SU-DHL-6 (cell line): ENCODE measurements around the gene RPL10.

ENCODE experiments used
- H2AFZ ChIP-seq: fragments of 200-600 bp; sonication (generic); 2 replicates; pipeline ENCODE4 v1.6.1; 2014; ENCODE audit warnings: low read depth, mild to moderate bottlenecking, moderate library complexity, mixed read lengths, antibody characterized with exemption, low read length; ENCODE audit not compliant: severe bottlenecking
- H3F3A ChIP-seq: fragments of 200-600 bp; shearing (Covaris generic); 2 replicates; pipeline ENCODE4 v1.6.0; 2016; ENCODE audit warnings: antibody characterized with exemption, mild to moderate bottlenecking; ENCODE audit not compliant: insufficient read depth
- H3K27ac ChIP-seq: fragments of 200-600 bp; sonication (generic); 2 replicates; pipeline ENCODE4 v1.5.1; 2016; ENCODE audit warnings: low read depth, mild to moderate bottlenecking, low read length, moderate library complexity, mixed read lengths
- H3K27me3 ChIP-seq: fragments of 200-600 bp; sonication (generic), shearing (Covaris generic); 2 replicates; pipeline ENCODE4 v1.6.0; 2014; ENCODE audit warnings: mild to moderate bottlenecking, low read length
- H3K36me3 ChIP-seq: fragments of 200-600 bp; sonication (generic); 2 replicates; pipeline ENCODE4 v1.6.1; 2014; ENCODE audit warnings: mild to moderate bottlenecking, low read length, mixed read lengths
- H3K4me2 ChIP-seq: fragments of 300-600, 200-600 bp; shearing (Covaris generic), sonication (generic); 2 replicates; pipeline ENCODE4 v1.6.0; 2014; ENCODE audit warnings: low read length, low read depth, mild to moderate bottlenecking; ENCODE audit not compliant: poor library complexity, severe bottlenecking
- H3K4me3 ChIP-seq: fragments of 200-600 bp; sonication (generic); 2 replicates; pipeline ENCODE4 v1.5.1; 2014; ENCODE audit warnings: antibody characterized with exemption, low read length, mild to moderate bottlenecking, mixed read lengths; ENCODE audit not compliant: insufficient read depth, poor library complexity, severe bottlenecking
- H3K79me2 ChIP-seq: fragments of 200-600 bp; sonication (generic); 2 replicates; pipeline ENCODE4 v1.6.1; 2014; ENCODE audit warnings: mild to moderate bottlenecking, low read length, moderate library complexity; ENCODE audit not compliant: insufficient read depth
- H3K9ac ChIP-seq: fragments of 200-600 bp; sonication (generic); 2 replicates; pipeline ENCODE4 v1.7.0; 2014; ENCODE audit warnings: mild to moderate bottlenecking, low read length
- H3K9me2 ChIP-seq: fragments of 200-600 bp; sonication (generic); replicated peaks from 2 replicates; pipeline ENCODE4 v1.6.1; 2014; ENCODE audit warnings: low read length; ENCODE audit not compliant: insufficient read depth
- H3K9me3 ChIP-seq: fragments of 200-600 bp; sonication (generic); 2 replicates; pipeline ENCODE4 v1.6.1; 2014; ENCODE audit warnings: low read length, mixed read lengths; ENCODE audit not compliant: insufficient read depth
- H4K20me1 ChIP-seq: fragments of 200-600 bp; sonication (generic); 2 replicates; pipeline ENCODE4 v1.6.1; 2014; ENCODE audit warnings: low read depth, mild to moderate bottlenecking, antibody characterized with exemption, low read length, moderate library complexity, mixed read lengths
- EZH2phosphoT487 ChIP-seq: fragments of 200-600 bp; sonication (generic), shearing (Covaris generic); conservative IDR thresholded peaks from 2 replicates; pipeline ENCODE4 v1.6.1; 2018; ENCODE audit warnings: mild to moderate bottlenecking, antibody characterized with exemption, low read length, moderate library complexity, mixed read lengths
- TF ChIP-seq, protein P1 (sequence below): fragments of 200-600 bp; sonication (generic); IDR thresholded peaks from one replicate; pipeline ENCODE4 v1.5.1; 2017; ENCODE audit warnings: antibody characterized with exemption, mild to moderate bottlenecking, low read length, moderate library complexity; ENCODE audit not compliant: insufficient read depth, poor library complexity, severe bottlenecking

Gene RPL10

DNA sequence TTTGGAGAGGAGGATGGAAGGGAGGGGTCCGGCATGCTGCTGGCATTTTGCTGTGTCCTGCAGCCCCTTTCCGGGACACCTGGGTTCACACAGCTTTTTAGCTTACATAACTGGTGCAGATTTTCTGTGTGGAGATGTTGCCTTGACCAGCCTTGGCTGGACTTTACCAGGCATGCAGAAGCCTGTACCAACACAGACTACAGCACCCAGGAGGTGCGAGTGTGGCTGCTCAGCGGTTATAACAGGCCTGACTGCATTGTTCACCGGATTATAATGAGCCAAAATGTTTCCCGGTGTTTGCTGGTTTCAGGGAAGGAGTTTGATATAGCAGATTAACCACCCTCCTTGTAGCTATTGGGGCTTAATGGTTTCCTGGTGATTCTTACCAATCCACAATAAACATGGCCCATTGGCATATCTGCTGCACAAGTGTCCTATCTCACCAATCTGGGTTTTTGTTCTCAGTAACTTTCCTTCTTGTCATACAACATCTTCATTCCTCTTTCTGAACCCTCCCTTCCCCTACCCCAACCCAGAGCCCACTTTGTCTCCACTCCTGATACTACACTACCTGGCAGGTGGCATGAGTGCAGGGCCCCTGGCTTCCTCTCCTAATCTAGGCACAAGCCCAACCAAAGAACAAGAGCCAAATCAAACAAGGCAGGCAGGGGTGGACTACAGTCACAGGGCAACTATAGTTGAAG, 3.9 kb downstream of the RPL10 start:
- Histone ChIP-seq H2AFZ (no peak overlapping the region), H3K27ac (peak overlapping the region; percentile 43), H3K27me3 (no peaks in the 10 kb centered on the region), H3K9me2 (no peaks in the 10 kb centered on the region), H3K36me3 (peaks cover 12% of the 10 kb centered on the region), H4K20me1 (no peaks in the 10 kb centered on the region; the same call in 1 of the 2 replicates), H3K9ac (no peak overlapping the region), H3F3A (peaks cover 45% of the 10 kb centered on the region), H3K79me2 (peaks cover 10% of the 10 kb centered on the region; the same call in 1 of the 2 replicates), H3K4me3 (no peak overlapping the region), H3K9me3 (no peaks in the 10 kb centered on the region), H3K4me2 (no peak overlapping the region)
- TF ChIP-seq, protein P1, sequence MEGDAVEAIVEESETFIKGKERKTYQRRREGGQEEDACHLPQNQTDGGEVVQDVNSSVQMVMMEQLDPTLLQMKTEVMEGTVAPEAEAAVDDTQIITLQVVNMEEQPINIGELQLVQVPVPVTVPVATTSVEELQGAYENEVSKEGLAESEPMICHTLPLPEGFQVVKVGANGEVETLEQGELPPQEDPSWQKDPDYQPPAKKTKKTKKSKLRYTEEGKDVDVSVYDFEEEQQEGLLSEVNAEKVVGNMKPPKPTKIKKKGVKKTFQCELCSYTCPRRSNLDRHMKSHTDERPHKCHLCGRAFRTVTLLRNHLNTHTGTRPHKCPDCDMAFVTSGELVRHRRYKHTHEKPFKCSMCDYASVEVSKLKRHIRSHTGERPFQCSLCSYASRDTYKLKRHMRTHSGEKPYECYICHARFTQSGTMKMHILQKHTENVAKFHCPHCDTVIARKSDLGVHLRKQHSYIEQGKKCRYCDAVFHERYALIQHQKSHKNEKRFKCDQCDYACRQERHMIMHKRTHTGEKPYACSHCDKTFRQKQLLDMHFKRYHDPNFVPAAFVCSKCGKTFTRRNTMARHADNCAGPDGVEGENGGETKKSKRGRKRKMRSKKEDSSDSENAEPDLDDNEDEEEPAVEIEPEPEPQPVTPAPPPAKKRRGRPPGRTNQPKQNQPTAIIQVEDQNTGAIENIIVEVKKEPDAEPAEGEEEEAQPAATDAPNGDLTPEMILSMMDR = no peak
- no peak for TF ChIP-seq EZH2phosphoT487

DNA sequence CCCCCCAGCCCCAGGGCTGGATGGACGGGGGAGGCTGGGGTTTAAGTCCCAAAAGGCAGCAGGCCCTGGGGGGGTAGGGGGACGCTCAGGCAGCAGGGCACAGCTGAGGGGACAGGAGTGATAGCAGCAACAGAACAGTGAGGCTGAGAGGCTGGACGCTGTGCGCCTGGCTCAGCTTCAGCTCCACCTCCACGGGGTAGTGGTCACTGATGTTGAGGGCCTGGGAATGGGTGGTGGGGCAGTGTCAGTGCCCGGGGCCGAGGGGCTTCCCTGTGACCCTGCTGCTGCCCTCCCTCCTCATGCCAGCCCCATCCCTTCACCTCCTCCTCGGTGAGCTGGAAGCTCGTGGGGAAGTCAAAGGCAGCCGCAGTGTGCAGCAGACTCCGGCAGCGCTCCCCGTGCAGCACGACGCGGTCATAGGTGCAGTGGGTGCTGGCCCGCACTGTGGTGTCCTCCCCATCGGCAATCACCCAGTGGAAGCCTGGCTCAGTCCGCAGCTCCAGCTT, 4.5 kb downstream of the RPL10 start:
- peak overlapping the region; percentile 43; the same call in 1 of the 2 replicates for H3K27ac ChIP-seq
- peaks cover 10% of the 10 kb centered on the region; the same call in 1 of the 2 replicates for H3K79me2 ChIP-seq
- H4K20me1 ChIP-seq = no peaks in the 10 kb centered on the region; the same call in 1 of the 2 replicates
- TF ChIP-seq, protein P1 = no peak
- TF ChIP-seq EZH2phosphoT487 = no peak
- no peaks in the 10 kb centered on the region for H3K9me2 ChIP-seq
- no peaks in the 10 kb centered on the region for H3K27me3 ChIP-seq
- no peak overlapping the region for H3K4me3 ChIP-seq
- peaks cover 12% of the 10 kb centered on the region for H3K36me3 ChIP-seq
- no peaks in the 10 kb centered on the region for H3K9me3 ChIP-seq
- no peak overlapping the region for H3K9ac ChIP-seq
- H2AFZ ChIP-seq = no peak overlapping the region
- H3F3A ChIP-seq = peaks cover 45% of the 10 kb centered on the region
- H3K4me2 ChIP-seq = no peak overlapping the region

DNA sequence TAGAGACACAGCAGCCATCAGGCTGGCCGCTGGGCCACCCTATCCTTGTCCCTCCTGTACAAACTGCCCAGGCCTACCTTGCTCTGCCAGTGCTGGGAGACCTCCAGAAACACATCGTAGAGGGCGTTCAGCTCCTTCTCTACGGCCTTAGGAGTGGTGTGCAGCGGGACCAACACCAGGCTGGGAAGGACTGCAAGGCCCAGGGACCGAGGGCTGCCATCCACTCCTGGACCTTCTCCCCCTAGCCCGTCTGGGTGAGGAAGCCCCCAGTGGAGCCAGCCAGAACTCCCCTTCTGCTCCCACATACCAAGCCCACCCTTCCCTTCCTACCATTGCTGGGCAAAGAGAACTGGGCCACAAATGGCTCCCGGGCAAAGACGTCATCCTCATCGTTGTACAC, 5.0 kb downstream of the RPL10 start:
- Histone ChIP-seq H3K9me3 (no peaks in the 10 kb centered on the region), H3K9ac (no peak overlapping the region), H3K27ac (no peak overlapping the region), H3F3A (peaks cover 45% of the 10 kb centered on the region), H2AFZ (no peak overlapping the region), H4K20me1 (no peaks in the 10 kb centered on the region; the same call in 1 of the 2 replicates), H3K4me2 (no peak overlapping the region), H3K4me3 (no peak overlapping the region), H3K27me3 (no peaks in the 10 kb centered on the region), H3K9me2 (no peaks in the 10 kb centered on the region), H3K79me2 (peaks cover 10% of the 10 kb centered on the region; the same call in 1 of the 2 replicates), H3K36me3 (peaks cover 12% of the 10 kb centered on the region)
- no peak for TF ChIP-seq EZH2phosphoT487
- TF ChIP-seq, protein P1 = no peak
